GM23338 (cell line): Measurements from ENCODE around the gene MAP4K4. TPM values are rescaled to one million over a fixed set of nuclear protein-coding genes. Genes with fewer than 3 reads are reported as not detected.

Source experiments
- ATAC-seq: fragments of 200-7000 bp; cut with Tn5 transposase; 3 replicates; pipeline ENCODE4 v1.9.1; 2020
- DNase-seq: peaks from one replicate; pipeline ENCODE4 v3.0.0-alpha.2; 2015; ENCODE audit warnings: low spot score
- H2AFZ ChIP-seq: fragments of 200-600 bp; sonication (generic); 2 replicates; pipeline ENCODE4 v1.8.0; 2016; ENCODE audit warnings: antibody characterized with exemption, mild to moderate bottlenecking, moderate library complexity
- H3F3A ChIP-seq: fragments of 200-600 bp; sonication (generic); replicated peaks from 2 replicates; pipeline ENCODE4 v1.8.0; 2017; ENCODE audit warnings: antibody characterized with exemption, mixed run types, low read depth
- H3K27ac ChIP-seq: fragments of 200-600 bp; sonication (generic); 2 replicates; pipeline ENCODE4 v1.6.1; 2016; ENCODE audit warnings: low read depth
- H3K27me3 ChIP-seq: fragments of 200-600 bp; sonication (generic); 2 replicates; pipeline ENCODE4 v1.8.0; 2016; ENCODE audit warnings: mild to moderate bottlenecking, mixed run types, moderate library complexity; ENCODE audit not compliant: insufficient read depth
- H3K36me3 ChIP-seq: fragments of 200-600 bp; sonication (generic); 2 replicates; pipeline ENCODE4 v1.8.0; 2016; ENCODE audit warnings: mild to moderate bottlenecking; ENCODE audit not compliant: insufficient read depth
- H3K4me1 ChIP-seq: fragments of 200-600 bp; sonication (generic); 2 replicates; pipeline ENCODE4 v1.8.0; 2016; ENCODE audit warnings: mild to moderate bottlenecking, moderate library complexity; ENCODE audit not compliant: insufficient read depth
- H3K4me2 ChIP-seq: fragments of 200-600 bp; sonication (generic); 2 replicates; pipeline ENCODE4 v1.7.1; 2017; ENCODE audit warnings: mixed run types
- H3K4me3 ChIP-seq: fragments of 200-600 bp; sonication (generic); 2 replicates; pipeline ENCODE4 v1.6.1; 2016; ENCODE audit warnings: mixed run types
- H3K79me2 ChIP-seq: fragments of 200-600 bp; sonication (generic); replicated peaks from 2 replicates; pipeline ENCODE4 v1.8.0; 2017; ENCODE audit warnings: mild to moderate bottlenecking; ENCODE audit not compliant: insufficient read depth
- H3K9me2 ChIP-seq: fragments of 200-600 bp; sonication (generic); 2 replicates; pipeline ENCODE4 v1.8.0; 2017; ENCODE audit not compliant: insufficient read depth
- H4K20me1 ChIP-seq: fragments of 200-600 bp; sonication (generic); replicated peaks from 2 replicates; pipeline ENCODE4 v1.8.0; 2017; ENCODE audit warnings: mild to moderate bottlenecking; ENCODE audit not compliant: insufficient read depth
- H3K27ac Mint-ChIP-seq: 2 replicates; pipeline ENCODE4 v1.8.0; 2020; ENCODE audit warnings: inconsistent platforms, mild to moderate bottlenecking, moderate library complexity, mixed read lengths
- H3K27me3 Mint-ChIP-seq: 3 replicates; pipeline ENCODE4 v1.8.0; 2022; ENCODE audit warnings: low read depth, mild to moderate bottlenecking, moderate library complexity, mixed read lengths, inconsistent platforms; ENCODE audit not compliant: insufficient read depth, poor library complexity
- H3K36me3 Mint-ChIP-seq: 3 replicates; pipeline ENCODE4 v1.8.0; 2021; ENCODE audit warnings: low read depth, mild to moderate bottlenecking, inconsistent platforms, moderate library complexity, mixed read lengths
- H3K4me1 Mint-ChIP-seq: 3 replicates; pipeline ENCODE4 v1.8.0; 2020; ENCODE audit warnings: mild to moderate bottlenecking, inconsistent platforms, mixed read lengths
- H3K4me3 Mint-ChIP-seq: 3 replicates; pipeline ENCODE4 v1.8.0; 2021; ENCODE audit warnings: moderate library complexity, mild to moderate bottlenecking, inconsistent platforms, mixed read lengths
- H3K9me3 Mint-ChIP-seq: 3 replicates; pipeline ENCODE4 v1.8.0; 2020; ENCODE audit warnings: moderate library complexity, mild to moderate bottlenecking, inconsistent platforms, mixed read lengths
- EZH2 ChIP-seq: fragments of 200-600 bp; sonication (generic); IDR thresholded peaks from one replicate; pipeline ENCODE4 v1.8.0; 2017; ENCODE audit warnings: antibody characterized with exemption, mild to moderate bottlenecking, low read depth; ENCODE audit not compliant: unreplicated experiment
- EZH2phosphoT487 ChIP-seq: fragments of 200-600 bp; sonication (generic); IDR thresholded peaks from one replicate; pipeline ENCODE4 v1.8.1; 2018; ENCODE audit warnings: antibody characterized with exemption; ENCODE audit not compliant: unreplicated experiment
- NANOG ChIP-seq: IDR thresholded peaks from 2 replicates; pipeline ENCODE4 v1.6.1; 2016; ENCODE audit warnings: antibody characterized with exemption, borderline replicate concordance
- polyA plus RNA-seq: library from polyadenylated mRNA; unstranded; fragments of >200 nt; fragmentation: Nextera tagmentation; extraction: Ambion mirVana; gene quantifications from 2 replicates; pipeline ENCODE4 v1.2.1, GENCODE V29; 2016
- total RNA-seq: library from RNA; depleted of rRNA; stranded (reverse); fragments of >200 nt; shearing (Covaris generic); gene quantifications from 2 replicates; pipeline ENCODE4 v1.2.3, GENCODE V29; 2014
- TF ChIP-seq, protein P1 (sequence below): fragments of 250-450 bp; sonication (Bioruptor Pico); IDR thresholded peaks from 2 replicates; pipeline ENCODE4 v1.5.0; 2020; ENCODE audit warnings: mild to moderate bottlenecking, moderate library complexity
- TF ChIP-seq, protein P2 (sequence below): IDR thresholded peaks from one replicate; pipeline ENCODE4 v1.6.1; 2018; ENCODE audit warnings: antibody characterized with exemption; ENCODE audit not compliant: unreplicated experiment

The MAP4K4 gene
- total and polyA plus RNA-seq, 2 experiments from 2014 or later = 34.6 to 99.2 TPM

DNA sequence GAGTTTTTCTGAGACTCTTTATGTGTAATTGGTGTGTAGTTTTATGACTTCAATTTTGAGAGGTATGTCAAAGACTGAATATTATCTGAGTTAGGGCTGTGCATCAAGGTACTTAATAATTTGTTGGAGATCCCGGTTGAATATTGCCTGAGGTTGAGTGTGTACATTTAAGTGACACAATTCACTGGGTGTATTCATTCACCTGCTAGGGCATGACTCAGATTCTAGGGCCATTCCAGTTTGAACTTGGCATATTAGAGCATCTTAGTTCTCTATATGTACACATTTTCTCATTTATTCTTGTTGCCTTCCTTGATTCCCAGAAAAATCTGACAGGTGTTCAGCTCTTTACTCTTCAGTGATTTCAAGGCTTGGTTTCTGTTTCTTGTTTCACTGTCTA is 12.5 kb downstream of the MAP4K4 start (continued):
- TF ChIP-seq, protein P1, sequence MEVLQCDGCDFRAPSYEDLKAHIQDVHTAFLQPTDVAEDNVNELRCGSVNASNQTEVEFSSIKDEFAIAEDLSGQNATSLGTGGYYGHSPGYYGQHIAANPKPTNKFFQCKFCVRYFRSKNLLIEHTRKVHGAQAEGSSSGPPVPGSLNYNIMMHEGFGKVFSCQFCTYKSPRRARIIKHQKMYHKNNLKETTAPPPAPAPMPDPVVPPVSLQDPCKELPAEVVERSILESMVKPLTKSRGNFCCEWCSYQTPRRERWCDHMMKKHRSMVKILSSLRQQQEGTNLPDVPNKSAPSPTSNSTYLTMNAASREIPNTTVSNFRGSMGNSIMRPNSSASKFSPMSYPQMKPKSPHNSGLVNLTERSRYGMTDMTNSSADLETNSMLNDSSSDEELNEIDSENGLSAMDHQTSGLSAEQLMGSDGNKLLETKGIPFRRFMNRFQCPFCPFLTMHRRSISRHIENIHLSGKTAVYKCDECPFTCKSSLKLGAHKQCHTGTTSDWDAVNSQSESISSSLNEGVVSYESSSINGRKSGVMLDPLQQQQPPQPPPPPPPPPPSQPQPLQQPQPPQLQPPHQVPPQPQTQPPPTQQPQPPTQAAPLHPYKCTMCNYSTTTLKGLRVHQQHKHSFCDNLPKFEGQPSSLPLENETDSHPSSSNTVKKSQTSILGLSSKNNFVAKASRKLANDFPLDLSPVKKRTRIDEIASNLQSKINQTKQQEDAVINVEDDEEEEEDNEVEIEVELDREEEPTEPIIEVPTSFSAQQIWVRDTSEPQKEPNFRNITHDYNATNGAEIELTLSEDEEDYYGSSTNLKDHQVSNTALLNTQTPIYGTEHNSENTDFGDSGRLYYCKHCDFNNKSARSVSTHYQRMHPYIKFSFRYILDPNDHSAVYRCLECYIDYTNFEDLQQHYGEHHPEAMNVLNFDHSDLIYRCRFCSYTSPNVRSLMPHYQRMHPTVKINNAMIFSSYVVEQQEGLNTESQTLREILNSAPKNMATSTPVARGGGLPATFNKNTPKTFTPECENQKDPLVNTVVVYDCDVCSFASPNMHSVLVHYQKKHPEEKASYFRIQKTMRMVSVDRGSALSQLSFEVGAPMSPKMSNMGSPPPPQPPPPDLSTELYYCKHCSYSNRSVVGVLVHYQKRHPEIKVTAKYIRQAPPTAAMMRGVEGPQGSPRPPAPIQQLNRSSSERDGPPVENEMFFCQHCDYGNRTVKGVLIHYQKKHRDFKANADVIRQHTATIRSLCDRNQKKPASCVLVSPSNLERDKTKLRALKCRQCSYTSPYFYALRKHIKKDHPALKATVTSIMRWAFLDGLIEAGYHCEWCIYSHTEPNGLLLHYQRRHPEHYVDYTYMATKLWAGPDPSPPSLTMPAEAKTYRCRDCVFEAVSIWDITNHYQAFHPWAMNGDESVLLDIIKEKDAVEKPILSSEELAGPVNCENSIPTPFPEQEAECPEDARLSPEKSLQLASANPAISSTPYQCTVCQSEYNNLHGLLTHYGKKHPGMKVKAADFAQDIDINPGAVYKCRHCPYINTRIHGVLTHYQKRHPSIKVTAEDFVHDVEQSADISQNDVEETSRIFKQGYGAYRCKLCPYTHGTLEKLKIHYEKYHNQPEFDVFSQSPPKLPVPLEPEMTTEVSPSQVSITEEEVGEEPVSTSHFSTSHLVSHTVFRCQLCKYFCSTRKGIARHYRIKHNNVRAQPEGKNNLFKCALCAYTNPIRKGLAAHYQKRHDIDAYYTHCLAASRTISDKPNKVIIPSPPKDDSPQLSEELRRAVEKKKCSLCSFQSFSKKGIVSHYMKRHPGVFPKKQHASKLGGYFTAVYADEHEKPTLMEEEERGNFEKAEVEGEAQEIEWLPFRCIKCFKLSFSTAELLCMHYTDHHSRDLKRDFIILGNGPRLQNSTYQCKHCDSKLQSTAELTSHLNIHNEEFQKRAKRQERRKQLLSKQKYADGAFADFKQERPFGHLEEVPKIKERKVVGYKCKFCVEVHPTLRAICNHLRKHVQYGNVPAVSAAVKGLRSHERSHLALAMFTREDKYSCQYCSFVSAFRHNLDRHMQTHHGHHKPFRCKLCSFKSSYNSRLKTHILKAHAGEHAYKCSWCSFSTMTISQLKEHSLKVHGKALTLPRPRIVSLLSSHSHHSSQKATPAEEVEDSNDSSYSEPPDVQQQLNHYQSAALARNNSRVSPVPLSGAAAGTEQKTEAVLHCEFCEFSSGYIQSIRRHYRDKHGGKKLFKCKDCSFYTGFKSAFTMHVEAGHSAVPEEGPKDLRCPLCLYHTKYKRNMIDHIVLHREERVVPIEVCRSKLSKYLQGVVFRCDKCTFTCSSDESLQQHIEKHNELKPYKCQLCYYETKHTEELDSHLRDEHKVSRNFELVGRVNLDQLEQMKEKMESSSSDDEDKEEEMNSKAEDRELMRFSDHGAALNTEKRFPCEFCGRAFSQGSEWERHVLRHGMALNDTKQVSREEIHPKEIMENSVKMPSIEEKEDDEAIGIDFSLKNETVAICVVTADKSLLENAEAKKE (CRISPR knock-in tag) = no peak
- TF ChIP-seq, protein P2, sequence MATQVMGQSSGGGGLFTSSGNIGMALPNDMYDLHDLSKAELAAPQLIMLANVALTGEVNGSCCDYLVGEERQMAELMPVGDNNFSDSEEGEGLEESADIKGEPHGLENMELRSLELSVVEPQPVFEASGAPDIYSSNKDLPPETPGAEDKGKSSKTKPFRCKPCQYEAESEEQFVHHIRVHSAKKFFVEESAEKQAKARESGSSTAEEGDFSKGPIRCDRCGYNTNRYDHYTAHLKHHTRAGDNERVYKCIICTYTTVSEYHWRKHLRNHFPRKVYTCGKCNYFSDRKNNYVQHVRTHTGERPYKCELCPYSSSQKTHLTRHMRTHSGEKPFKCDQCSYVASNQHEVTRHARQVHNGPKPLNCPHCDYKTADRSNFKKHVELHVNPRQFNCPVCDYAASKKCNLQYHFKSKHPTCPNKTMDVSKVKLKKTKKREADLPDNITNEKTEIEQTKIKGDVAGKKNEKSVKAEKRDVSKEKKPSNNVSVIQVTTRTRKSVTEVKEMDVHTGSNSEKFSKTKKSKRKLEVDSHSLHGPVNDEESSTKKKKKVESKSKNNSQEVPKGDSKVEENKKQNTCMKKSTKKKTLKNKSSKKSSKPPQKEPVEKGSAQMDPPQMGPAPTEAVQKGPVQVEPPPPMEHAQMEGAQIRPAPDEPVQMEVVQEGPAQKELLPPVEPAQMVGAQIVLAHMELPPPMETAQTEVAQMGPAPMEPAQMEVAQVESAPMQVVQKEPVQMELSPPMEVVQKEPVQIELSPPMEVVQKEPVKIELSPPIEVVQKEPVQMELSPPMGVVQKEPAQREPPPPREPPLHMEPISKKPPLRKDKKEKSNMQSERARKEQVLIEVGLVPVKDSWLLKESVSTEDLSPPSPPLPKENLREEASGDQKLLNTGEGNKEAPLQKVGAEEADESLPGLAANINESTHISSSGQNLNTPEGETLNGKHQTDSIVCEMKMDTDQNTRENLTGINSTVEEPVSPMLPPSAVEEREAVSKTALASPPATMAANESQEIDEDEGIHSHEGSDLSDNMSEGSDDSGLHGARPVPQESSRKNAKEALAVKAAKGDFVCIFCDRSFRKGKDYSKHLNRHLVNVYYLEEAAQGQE = no peak

DNA sequence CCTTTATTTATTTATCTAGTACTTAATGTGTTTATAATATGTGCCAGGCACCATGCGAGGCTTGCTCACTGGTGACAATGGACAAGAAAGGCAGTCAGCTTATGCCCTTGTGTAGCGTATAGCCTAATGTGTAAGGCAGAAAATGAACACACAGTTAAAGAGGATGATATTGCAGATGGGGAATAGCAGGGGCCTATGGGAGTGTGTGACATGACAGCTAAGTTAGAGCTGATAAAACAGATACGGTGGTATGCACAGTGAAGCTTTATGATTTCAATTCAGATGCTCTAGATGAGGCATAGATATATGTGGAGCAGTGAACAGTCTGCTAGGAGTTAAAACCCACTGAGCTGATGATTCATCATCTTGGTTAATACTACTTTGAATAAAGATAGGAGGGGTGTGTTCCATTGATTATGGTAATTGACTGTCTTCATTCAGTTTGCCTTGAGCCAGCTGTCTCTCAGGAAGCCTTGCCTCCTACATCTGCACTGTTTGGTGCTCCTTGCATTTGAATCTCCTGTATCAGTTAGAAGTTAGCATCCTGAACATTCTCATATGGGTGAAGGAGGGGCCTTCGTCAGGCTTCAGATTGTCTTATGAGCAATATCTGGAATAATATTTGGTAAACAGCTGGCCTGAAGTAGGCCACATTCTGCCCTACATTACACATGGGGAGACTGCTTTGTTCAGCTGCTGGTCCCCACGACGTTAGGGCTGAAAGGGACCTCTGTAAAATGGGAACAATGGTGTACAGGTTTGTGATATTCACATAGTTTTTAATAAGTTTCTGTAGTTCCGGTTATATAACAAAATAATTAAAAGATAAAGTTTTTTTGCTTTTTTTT is 13.2 kb downstream of the MAP4K4 start:
- peaks cover 49% of the 10 kb centered on the region for H3K4me1 Mint-ChIP-seq
- Histone ChIP-seq H3K4me1 (peaks cover 35% of the 10 kb centered on the region), H3K9me2 (no peaks in the 10 kb centered on the region), H3K27ac (peak overlapping the region; percentile 51; the same call in 1 of the 2 replicates), H3K27me3 (no peaks in the 10 kb centered on the region), H3K36me3 (no peaks in the 10 kb centered on the region), H3K4me2 (no peak overlapping the region), H3F3A (no peaks in the 10 kb centered on the region), H3K4me3 (no peak overlapping the region), H3K79me2 (peaks cover 100% of the 10 kb centered on the region), H4K20me1 (peaks cover 44% of the 10 kb centered on the region), H2AFZ (no peak overlapping the region)
- no peak overlapping the region for H3K27ac Mint-ChIP-seq
- H3K27me3 Mint-ChIP-seq = peaks cover 2% of the 10 kb centered on the region
- H3K36me3 Mint-ChIP-seq = peaks cover 9% of the 10 kb centered on the region; the same call in 2 of the 3 replicates
- H3K9me3 Mint-ChIP-seq = no peaks in the 10 kb centered on the region
- ATAC-seq (peak; percentile 45; the same call in 2 of the 3 replicates), DNase-seq (no peak)
- H3K4me3 Mint-ChIP-seq = no peak overlapping the region
- no peak for TF ChIP-seq EZH2phosphoT487
- TF ChIP-seq, protein P2 = no peak
- TF ChIP-seq NANOG = no peak
- TF ChIP-seq EZH2 = no peak
